GM12872 (cell line): ENCODE results near the gene RELN.

ENCODE experiments used
- TF ChIP-seq, protein P1 (sequence below): IDR thresholded peaks from 3 replicates; pipeline ENCODE4 v1.5.1; 2011; ENCODE audit warnings: low read depth, mild to moderate bottlenecking, low read length, moderate library complexity; ENCODE audit not compliant: insufficient read depth

Gene RELN

GRCh38 chr7:103795107-103795506, 194.4 kb downstream of the RELN start:
- TF ChIP-seq, protein P1, sequence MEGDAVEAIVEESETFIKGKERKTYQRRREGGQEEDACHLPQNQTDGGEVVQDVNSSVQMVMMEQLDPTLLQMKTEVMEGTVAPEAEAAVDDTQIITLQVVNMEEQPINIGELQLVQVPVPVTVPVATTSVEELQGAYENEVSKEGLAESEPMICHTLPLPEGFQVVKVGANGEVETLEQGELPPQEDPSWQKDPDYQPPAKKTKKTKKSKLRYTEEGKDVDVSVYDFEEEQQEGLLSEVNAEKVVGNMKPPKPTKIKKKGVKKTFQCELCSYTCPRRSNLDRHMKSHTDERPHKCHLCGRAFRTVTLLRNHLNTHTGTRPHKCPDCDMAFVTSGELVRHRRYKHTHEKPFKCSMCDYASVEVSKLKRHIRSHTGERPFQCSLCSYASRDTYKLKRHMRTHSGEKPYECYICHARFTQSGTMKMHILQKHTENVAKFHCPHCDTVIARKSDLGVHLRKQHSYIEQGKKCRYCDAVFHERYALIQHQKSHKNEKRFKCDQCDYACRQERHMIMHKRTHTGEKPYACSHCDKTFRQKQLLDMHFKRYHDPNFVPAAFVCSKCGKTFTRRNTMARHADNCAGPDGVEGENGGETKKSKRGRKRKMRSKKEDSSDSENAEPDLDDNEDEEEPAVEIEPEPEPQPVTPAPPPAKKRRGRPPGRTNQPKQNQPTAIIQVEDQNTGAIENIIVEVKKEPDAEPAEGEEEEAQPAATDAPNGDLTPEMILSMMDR: no peak

- TF ChIP-seq, protein P1: no peak
These were observed 195.0 kb downstream of the RELN start for GRCh38 chr7:103794424-103794823.

- TF ChIP-seq, protein P1: no peak
These were observed 195.8 kb downstream of the RELN start for GRCh38 chr7:103793614-103794013.

DNA sequence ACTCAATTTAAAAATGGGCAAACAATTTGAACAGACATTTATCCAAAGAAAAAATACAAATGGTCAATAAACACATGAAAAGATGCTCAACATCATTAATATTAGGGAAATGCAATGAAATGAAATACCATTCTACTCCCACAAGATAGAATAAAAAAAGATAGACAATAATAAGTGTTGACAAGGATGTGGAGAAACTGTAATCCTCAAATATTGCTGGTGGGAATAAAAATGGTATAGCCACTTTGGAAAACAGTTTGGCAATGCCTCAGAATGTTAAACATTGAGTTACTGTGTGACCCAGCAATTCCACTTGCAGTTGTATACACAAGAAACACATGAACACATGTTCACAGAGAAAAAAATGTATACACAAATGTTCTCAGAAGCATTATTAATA, 197.6 kb downstream of the RELN start:
- TF ChIP-seq, protein P1: no peak

DNA sequence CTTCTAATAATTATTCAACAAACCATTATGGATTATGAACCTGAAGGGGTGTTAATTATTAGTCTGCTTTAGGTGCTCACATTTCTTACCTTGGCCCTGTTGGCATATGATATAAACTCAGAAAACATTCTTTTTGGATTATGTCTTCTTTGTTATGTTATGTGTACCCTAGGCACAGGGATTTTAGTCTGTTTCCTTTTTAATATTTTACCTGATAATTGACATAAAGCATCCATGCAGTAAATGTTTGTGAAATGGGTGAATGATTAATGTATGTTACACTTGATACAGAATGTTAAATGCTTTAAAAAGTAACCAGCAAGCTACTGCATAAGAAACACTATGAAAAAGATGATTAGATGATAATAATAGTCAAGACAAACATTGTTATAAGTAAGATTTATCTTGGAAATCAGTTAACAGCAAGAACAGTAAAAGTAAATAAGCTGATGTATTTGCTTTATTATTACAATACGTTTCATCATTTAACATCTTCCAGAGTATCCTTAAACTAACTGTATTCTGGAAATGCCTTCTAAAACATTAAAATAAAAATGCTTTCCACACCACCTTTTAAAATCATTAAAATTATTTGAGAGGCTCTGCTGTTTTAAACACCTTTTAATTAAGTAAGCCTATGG, 204.7 kb downstream of the RELN start:
- TF ChIP-seq, protein P1: no peak

- TF ChIP-seq, protein P1: no peak
These were observed 208.0 kb downstream of the RELN start for GRCh38 chr7:103781409-103781808.

GRCh38 chr7:103777440-103777839, 212.0 kb downstream of the RELN start:
- TF ChIP-seq, protein P1: no peak
